GM12873 (cell line): ENCODE measurements around the gene SPTBN5.

ENCODE experiments used
- TF ChIP-seq, protein P1 (sequence below): IDR thresholded peaks from 2 replicates; pipeline ENCODE4 v1.5.1; 2012; ENCODE audit warnings: low read depth, mild to moderate bottlenecking, moderate library complexity, low read length, control low read depth; ENCODE audit not compliant: insufficient read depth; ENCODE audit errors: missing control alignments

Gene SPTBN5

DNA sequence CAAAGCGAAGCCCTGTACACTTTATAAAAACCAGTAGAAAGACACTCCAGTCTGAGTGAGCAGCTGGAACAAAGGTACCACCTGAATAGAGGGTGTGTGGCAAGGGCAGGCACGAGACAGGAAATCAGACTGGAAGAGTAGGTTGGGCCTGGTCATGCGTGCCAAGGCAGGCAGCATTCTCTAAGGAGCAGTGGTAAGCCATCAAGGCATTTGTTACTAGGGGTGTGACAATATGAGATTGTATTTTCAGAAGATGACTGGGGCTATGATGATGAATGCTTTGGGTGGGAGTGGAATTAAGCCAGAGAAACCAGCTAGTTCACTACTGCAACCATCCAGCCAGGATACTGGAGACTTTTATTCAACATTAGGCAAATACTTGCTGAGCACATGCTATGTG, 61.0 kb downstream of the SPTBN5 start:
- TF ChIP-seq, protein P1, sequence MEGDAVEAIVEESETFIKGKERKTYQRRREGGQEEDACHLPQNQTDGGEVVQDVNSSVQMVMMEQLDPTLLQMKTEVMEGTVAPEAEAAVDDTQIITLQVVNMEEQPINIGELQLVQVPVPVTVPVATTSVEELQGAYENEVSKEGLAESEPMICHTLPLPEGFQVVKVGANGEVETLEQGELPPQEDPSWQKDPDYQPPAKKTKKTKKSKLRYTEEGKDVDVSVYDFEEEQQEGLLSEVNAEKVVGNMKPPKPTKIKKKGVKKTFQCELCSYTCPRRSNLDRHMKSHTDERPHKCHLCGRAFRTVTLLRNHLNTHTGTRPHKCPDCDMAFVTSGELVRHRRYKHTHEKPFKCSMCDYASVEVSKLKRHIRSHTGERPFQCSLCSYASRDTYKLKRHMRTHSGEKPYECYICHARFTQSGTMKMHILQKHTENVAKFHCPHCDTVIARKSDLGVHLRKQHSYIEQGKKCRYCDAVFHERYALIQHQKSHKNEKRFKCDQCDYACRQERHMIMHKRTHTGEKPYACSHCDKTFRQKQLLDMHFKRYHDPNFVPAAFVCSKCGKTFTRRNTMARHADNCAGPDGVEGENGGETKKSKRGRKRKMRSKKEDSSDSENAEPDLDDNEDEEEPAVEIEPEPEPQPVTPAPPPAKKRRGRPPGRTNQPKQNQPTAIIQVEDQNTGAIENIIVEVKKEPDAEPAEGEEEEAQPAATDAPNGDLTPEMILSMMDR: no peak

DNA sequence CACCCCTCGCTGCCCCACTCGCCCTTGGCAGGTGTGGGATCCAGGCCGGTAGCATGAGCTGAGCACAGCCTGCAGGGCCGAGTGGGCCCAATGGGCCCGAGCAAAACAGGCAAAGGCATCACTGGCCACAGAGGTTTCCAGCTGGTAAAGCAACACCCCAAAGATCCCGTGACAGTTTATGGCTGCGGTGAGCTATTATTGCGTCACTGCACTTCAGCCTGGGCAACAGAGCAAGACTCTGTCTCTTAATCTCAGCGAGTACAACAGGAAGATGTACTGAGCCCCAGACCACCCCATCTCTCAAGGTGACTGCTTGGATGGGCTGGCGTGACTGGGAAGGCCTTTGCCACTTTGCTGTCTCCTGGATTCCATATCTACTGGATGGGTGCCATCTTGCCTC, 61.6 kb downstream of the SPTBN5 start:
- TF ChIP-seq, protein P1: no peak

DNA sequence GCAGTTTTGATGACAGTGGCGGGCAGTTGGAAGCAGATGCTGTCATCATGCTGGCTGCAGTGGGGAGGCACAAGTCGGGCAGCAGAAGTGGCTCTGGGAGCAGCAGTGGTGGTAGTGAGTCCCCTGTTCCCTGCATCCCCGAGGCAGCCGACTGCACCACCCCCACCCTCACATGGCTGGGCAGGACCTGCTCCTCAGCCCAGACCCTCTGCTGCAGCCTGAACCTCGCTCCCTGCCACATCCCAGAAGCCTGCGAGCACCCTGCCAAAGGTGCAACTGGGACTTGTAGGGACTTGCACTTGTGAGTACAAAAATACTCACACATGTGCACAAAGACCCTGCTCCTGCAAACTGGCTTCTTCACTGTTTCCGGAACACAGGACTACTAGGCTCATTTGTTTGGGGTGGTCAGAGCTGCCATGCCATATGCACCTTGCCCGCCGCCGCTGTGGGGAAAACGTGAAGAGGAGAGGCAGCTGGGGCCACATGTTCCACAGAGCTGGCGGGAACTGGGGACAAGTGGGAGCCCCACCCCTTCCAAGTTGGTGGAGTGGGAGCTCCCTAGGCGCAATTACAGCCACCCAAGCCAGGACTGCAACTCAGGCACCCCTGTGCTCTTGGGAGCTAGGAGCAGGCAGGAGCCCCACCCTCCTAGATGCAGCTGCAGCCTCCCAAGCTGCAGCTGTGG, 63.8 kb downstream of the SPTBN5 start:
- TF ChIP-seq, protein P1: no peak

DNA sequence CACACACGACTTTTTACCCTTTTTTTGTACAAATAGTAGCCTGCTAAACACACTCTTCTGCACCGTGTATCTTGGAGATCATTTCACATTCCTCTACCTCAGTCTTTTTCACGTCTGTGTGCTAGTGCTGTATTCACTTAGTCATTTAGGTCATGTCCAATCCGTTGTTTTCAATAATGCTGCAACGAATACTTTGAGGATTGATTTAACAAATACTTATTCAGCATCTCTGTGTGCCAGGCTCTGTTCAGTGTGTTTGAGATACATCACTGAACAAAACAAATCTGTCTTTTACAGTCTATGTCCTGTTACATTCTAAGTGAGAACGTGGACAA, 65.1 kb downstream of the SPTBN5 start:
- TF ChIP-seq, protein P1: no peak

DNA sequence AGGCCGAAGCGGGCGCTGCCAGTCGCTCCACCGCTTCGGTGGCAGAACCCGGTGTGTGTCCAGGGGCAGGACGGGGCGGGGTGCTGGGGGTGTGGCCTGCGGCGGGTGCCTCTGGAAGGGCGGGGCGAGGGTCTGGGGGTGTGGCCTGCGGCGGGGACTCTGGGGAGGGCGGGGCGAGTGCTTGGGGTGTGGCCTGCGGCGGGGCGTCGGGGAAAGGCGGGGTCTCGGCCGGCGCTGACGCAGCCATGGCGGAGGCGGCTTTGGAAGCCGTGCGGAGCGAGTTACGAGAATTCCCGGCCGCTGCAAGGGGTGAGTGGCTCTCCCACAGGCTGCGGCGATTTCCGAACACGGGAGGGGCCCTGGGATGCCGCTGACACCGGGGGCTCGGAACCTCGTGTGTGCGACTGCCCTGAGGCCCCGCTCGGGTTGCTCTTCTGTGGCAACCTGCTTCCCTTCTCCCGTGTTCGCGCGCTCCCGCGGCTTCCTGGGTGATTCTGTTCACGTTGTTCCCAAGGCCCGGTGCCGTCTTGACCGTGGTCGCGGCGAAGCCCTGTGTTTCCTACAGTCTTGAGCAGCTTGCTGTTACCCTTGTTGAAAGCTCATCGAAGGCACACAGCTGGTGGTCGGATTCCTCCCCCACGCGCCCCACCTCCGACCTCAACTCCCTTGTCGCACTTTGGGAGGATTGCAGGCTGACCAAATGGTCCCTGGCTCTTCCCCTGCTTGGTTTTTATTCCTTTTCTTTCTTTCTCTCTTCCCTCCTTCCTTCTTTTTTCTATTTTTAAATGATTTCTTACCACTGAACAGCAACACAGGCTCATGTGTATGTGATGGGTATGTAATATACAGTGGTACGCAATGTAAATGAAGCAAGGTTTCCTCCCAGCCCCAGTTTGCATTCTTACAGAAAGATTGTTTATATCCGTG, 65.7 kb downstream of the SPTBN5 start, which contains the start of gene JMJD7:
TSS of gene JMJD7 (plus strand) at position 213 of the 927 bp plus-strand sequence. CDS start at position 246, 33 bp downstream.
- TF ChIP-seq, protein P1: no peak

DNA sequence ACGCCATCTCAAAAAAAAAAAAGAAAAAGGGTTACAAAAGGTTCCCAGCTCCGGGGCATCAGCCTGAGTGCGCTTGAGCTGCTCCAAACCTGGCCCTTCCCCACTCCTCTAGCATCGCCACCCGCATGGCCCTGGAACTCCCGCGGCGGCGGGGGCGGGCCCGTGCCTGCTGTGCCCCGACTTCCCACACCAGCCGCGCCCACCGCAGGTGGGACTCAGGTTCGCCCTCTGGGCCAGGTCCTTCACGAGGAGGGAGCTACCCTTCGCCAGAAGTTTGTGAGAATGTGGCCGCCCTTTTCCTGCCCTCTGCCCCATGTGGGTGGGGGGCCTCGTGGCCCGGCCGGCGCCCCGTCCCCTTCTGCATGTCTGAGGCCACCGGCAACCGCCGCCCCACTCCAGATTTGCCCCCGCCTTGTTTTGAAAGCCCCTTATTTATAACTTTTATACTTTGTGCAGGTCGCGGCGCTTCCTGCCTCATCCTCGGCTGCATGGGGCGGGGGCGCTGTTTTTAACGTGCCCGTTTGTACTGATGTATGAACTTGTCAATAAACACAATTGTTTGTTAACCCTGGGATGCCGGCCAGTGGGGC, 66.5 kb downstream of the SPTBN5 start:
- TF ChIP-seq, protein P1: no peak
